Measurements from ENCODE around the gene PRR30.
A peak's percentile ranks its signal among the peaks of the same experiment; 100 is the strongest.

PRR30 gene

GRCh38 chr2:27145682-27146081, 6.5 kb upstream of the PRR30 start:
- no peak overlapping the region for H3K27ac Mint-ChIP-seq
- H3K4me1 Mint-ChIP-seq (ENCODE audit: low read depth), result no peaks in the 10 kb centered on the region
- H3K9me3 Mint-ChIP-seq, result no peaks in the 10 kb centered on the region
- no peak overlapping the region for H3K4me3 Mint-ChIP-seq
- H3K27me3 Mint-ChIP-seq, result peaks cover 11% of the 10 kb centered on the region
- H3K36me3 Mint-ChIP-seq (ENCODE audit: low read depth), result no peaks in the 10 kb centered on the region

- Mint-ChIP-seq H3K4me1 (ENCODE audit: low read depth) (no peaks in the 10 kb centered on the region), H3K27ac (no peak overlapping the region), H3K27me3 (peaks cover 8% of the 10 kb centered on the region), H3K36me3 (ENCODE audit: low read depth) (no peaks in the 10 kb centered on the region), H3K9me3 (no peaks in the 10 kb centered on the region), H3K4me3 (no peak overlapping the region)
Measured at GRCh38 chr2:27143285-27143684, 4.1 kb upstream of the PRR30 start.

GRCh38 chr2:27138111-27138510, 1.1 kb downstream of the PRR30 start:
- no peak overlapping the region for H3K4me3 Mint-ChIP-seq

DNA sequence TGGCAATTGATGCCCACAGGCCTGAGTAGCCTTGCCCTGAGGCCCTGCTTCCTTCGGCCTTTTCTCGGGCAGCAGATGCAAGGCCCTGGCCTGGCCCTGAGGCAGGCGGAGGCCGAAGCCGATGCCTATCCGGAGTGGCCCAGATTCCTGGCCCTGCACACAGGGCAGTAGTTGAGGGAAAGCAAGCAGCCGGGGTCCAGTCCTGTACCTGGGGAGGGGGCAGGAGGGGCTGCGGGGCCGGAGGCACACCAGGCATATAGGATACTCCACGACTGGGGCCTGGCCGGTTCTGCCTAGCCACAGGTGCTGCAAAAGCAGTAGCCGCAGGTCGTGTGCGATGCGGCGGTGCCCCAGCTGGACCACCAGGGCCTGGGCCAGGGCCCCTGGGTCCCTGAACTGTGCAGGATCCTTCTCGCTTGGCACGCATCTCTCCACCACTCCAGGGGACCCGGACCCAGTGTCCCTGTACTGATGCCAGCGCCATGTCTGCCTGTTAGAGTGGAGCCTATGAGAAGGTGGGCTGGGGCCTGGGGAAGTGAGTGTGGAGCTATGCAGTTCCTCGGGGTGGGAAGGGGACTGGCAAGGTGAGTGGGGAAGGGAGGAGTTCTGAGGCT, 1.8 kb downstream of the PRR30 start:
- no peaks in the 10 kb centered on the region for H3K9me3 Mint-ChIP-seq
- H3K36me3 Mint-ChIP-seq (ENCODE audit: low read depth), result peaks cover 12% of the 10 kb centered on the region
- no peaks in the 10 kb centered on the region for H3K27me3 Mint-ChIP-seq
- H3K27ac Mint-ChIP-seq, result no peak overlapping the region
- peaks cover 24% of the 10 kb centered on the region for H3K4me1 Mint-ChIP-seq (ENCODE audit: low read depth)
- H3K4me3 Mint-ChIP-seq, result no peak overlapping the region

More at GRCh38 chr2:27138111-27138510, 1.1 kb downstream of the PRR30 start:
- H3K27ac Mint-ChIP-seq, result no peak overlapping the region
- peaks cover 17% of the 10 kb centered on the region for H3K4me1 Mint-ChIP-seq (ENCODE audit: low read depth)
- H3K27me3 Mint-ChIP-seq, result peaks cover 2% of the 10 kb centered on the region
- peaks cover 7% of the 10 kb centered on the region for H3K36me3 Mint-ChIP-seq (ENCODE audit: low read depth)
- H3K9me3 Mint-ChIP-seq, result no peaks in the 10 kb centered on the region

DNA sequence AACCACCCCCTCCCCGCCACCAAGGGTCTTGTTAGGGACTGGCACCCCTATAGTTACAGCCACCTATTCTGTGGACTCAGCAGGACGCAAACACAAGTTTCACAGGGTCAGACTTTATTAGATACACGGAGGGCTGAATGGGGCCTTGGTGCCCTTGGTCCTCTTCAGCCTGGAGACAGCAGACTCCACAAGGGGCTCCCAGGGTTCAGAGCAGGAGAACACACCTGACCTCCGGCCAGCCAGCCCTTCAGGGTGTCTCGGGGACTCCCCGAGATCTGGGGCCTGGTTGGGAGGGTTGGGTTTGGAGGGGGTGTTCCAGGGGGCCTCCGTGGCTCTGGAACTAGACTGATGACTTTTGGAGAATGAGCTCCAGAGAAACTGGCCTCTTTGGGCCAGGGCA, 2.5 kb downstream of the PRR30 start:
- Mint-ChIP-seq H3K27me3 (no peaks in the 10 kb centered on the region), H3K9me3 (no peaks in the 10 kb centered on the region), H3K4me1 (ENCODE audit: low read depth) (peaks cover 25% of the 10 kb centered on the region), H3K4me3 (no peak overlapping the region), H3K27ac (no peak overlapping the region), H3K36me3 (ENCODE audit: low read depth) (peaks cover 15% of the 10 kb centered on the region)

DNA sequence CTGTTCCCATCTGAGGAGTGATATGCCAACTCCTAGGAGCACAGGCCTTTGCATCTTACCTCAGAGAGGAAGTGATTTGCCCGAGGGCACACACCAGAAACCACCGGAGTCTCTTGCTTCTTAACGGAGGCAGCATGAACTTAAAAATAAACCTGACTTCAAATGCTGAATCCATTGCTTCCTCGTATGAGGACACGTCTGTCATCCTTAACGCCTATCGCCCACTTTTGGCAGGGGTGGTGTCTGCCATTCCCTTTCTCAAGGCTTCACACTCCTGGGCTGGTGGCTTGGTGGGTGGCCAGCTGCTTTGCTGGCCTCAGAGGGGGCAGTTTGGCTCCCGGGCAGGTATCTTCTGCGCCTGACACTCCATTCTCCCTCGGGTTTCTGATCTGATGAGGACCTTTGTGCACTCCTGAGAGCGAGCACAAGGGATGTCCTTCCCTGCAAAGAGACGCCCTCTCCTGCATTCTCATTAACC, 3.7 kb downstream of the PRR30 start:
- no peaks in the 10 kb centered on the region for H3K9me3 Mint-ChIP-seq
- H3K27ac Mint-ChIP-seq, result peak overlapping the region; percentile 31
- H3K4me1 Mint-ChIP-seq (ENCODE audit: low read depth), result peaks cover 25% of the 10 kb centered on the region
- H3K36me3 Mint-ChIP-seq (ENCODE audit: low read depth), result peaks cover 22% of the 10 kb centered on the region
- H3K4me3 Mint-ChIP-seq, result peak overlapping the region; percentile 55
- H3K27me3 Mint-ChIP-seq, result no peaks in the 10 kb centered on the region

DNA sequence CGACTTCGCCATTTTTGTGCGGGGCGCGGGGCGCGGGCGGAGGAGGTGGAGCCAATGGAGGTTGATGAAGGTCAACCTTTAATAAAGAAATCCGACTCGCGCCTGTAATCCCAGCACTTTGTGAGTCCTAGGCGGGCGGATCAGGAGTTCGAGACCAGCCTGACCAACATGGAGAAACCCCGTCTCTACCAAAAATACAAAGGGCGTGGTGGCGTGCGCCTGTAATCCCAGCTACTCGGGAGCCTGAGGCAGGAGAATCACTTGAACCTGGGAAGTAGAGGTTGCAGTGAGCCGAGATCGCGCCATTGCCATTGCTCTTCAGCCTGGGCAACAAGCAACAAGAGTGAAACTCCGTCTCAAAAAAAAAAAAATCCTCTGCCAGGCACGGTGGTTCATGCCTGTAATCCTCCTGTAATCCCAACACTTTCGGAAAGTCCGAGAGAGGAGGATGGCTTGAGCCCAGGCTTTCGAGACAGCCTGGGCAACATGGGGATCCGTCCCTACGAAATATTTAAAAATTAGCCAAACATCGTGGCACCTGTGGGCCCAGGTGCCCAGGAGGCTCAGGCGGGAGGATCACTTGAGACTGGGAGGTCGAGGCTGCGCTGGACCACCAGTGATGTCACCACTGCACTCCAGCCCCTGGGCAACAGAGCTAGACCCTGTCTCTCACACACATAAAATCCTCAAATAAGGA, 4.3 kb downstream of the PRR30 start:
- peaks cover 25% of the 10 kb centered on the region for H3K36me3 Mint-ChIP-seq (ENCODE audit: low read depth)
- H3K4me1 Mint-ChIP-seq (ENCODE audit: low read depth), result peaks cover 25% of the 10 kb centered on the region
- no peaks in the 10 kb centered on the region for H3K9me3 Mint-ChIP-seq
- no peaks in the 10 kb centered on the region for H3K27me3 Mint-ChIP-seq
- peak overlapping the region; percentile 97 for H3K4me3 Mint-ChIP-seq
- H3K27ac Mint-ChIP-seq, result peak overlapping the region; percentile 91

DNA sequence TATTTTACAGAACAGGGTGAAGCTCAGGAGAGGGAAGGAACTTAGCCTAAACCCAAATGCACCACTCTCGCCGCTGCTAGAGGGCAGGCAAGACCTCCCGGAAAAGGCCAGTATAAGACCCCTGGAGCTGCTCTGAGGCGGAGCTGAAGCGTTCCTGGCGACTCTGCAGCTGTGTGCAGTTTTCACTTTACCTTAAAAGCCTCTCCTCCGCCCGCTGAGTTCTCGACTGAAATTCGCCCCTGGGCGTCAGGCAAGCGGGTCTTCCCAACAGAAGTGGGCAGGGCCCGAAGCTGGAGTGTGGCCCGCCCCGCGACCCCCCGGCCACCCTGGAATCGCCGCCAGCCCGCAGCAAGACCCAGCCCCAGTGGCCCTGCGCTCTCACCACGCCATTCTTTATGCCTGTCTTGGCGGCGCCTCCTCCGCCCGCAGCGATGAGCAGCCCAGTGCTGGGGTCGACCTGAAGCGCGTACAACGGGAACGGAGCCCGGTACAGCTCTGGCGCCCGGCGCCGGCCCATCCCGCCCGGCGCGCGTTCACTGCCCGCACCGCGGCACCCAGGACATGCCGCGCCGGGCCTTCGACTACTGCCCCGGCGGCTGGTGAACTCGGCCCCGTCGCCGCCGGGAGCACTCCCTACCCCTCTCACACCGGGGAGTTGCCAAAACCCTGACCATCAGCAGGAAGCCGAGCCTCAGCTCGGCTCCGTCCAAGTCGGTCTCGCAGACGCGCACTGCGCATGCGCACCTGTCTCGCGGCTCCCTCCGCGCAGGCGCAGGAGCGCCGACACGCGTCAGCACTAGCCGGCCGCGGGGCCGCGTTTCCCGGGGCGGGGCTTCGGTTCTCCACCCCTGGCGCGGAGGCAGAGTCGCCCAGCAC, 5.1 kb downstream of the PRR30 start, which contains the start of gene PREB:
PREB (minus strand) TSS at position 732 of the 876 bp plus-strand sequence; CDS start at position 517, 215 bp downstream.
- Mint-ChIP-seq H3K4me1 (ENCODE audit: low read depth) (peaks cover 25% of the 10 kb centered on the region), H3K27ac (peak within 1 kb of the TSS; percentile 91), H3K9me3 (no peaks in the 10 kb centered on the region), H3K27me3 (no peaks in the 10 kb centered on the region), H3K36me3 (ENCODE audit: low read depth) (peaks cover 32% of the 10 kb centered on the region), H3K4me3 (peak within 1 kb of the TSS; percentile 97)

GRCh38 chr2:27133195-27133875, 5.9 kb downstream of the PRR30 start:
- Mint-ChIP-seq H3K27ac (peak overlapping the region; percentile 87), H3K4me3 (peak overlapping the region; percentile 97), H3K36me3 (ENCODE audit: low read depth) (peaks cover 33% of the 10 kb centered on the region), H3K4me1 (ENCODE audit: low read depth) (peaks cover 25% of the 10 kb centered on the region), H3K27me3 (no peaks in the 10 kb centered on the region), H3K9me3 (no peaks in the 10 kb centered on the region)

- H3K4me3 Mint-ChIP-seq, result no peak overlapping the region
- H3K4me1 Mint-ChIP-seq (ENCODE audit: low read depth), result peaks cover 25% of the 10 kb centered on the region
- H3K36me3 Mint-ChIP-seq (ENCODE audit: low read depth), result peaks cover 33% of the 10 kb centered on the region
- no peaks in the 10 kb centered on the region for H3K9me3 Mint-ChIP-seq
- no peak overlapping the region for H3K27ac Mint-ChIP-seq
- H3K27me3 Mint-ChIP-seq, result no peaks in the 10 kb centered on the region
Measured at GRCh38 chr2:27131429-27131828, 7.8 kb downstream of the PRR30 start.

- Mint-ChIP-seq H3K4me3 (no peak overlapping the region), H3K4me1 (ENCODE audit: low read depth) (peaks cover 24% of the 10 kb centered on the region), H3K27me3 (no peaks in the 10 kb centered on the region), H3K9me3 (no peaks in the 10 kb centered on the region), H3K36me3 (ENCODE audit: low read depth) (peaks cover 33% of the 10 kb centered on the region), H3K27ac (no peak overlapping the region)
Measured at GRCh38 chr2:27130396-27130795, 8.8 kb downstream of the PRR30 start.

GRCh38 chr2:27128668-27129571, 10.3 kb downstream of the PRR30 start:
- H3K27me3 Mint-ChIP-seq, result no peaks in the 10 kb centered on the region
- H3K4me1 Mint-ChIP-seq (ENCODE audit: low read depth), result peaks cover 19% of the 10 kb centered on the region
- no peaks in the 10 kb centered on the region for H3K9me3 Mint-ChIP-seq
- no peak overlapping the region for H3K27ac Mint-ChIP-seq
- peaks cover 33% of the 10 kb centered on the region for H3K36me3 Mint-ChIP-seq (ENCODE audit: low read depth)
- H3K4me3 Mint-ChIP-seq, result no peak overlapping the region

GRCh38 chr2:27127883-27128667, 11.1 kb downstream of the PRR30 start:
- H3K27me3 Mint-ChIP-seq, result no peaks in the 10 kb centered on the region
- H3K4me3 Mint-ChIP-seq, result no peak overlapping the region
- peaks cover 26% of the 10 kb centered on the region for H3K36me3 Mint-ChIP-seq (ENCODE audit: low read depth)
- no peak overlapping the region for H3K27ac Mint-ChIP-seq
- peaks cover 16% of the 10 kb centered on the region for H3K4me1 Mint-ChIP-seq (ENCODE audit: low read depth)
- no peaks in the 10 kb centered on the region for H3K9me3 Mint-ChIP-seq
